CD14-positive monocyte (primary cell): ENCODE results near the gene PAXX. TPM values are rescaled to one million over a fixed set of nuclear protein-coding genes. Genes with fewer than 3 reads are reported as not detected.

Experiments
- DNase-seq, 3 donors: peaks; one replicate each; pipeline ENCODE4 v3.0.0-alpha.2; 2011 to 2022
- H2AFZ ChIP-seq: 2 replicates; pipeline ENCODE4 v1.6.0; 2012; ENCODE audit warnings: mild to moderate bottlenecking, low read depth, low read length, inconsistent platforms; ENCODE audit not compliant: insufficient read depth, poor library complexity, severe bottlenecking
- H3K27ac ChIP-seq, 2 donors: 1 replicate in 1 of 2; 2 replicates in 1 of 2; pipeline ENCODE4 v1.5.1; 2012 to 2013; ENCODE audit warnings: low read length in 2 of 2, control low read depth in 1 of 2, inconsistent platforms in 1 of 2, low read depth in 1 of 2, mild to moderate bottlenecking in 1 of 2
- H3K27me3 ChIP-seq, 2 donors: one replicate each; pipeline versions ENCODE4 v1.6.0 to v1.6.1; 2011 to 2013; ENCODE audit warnings: low read length in 2 of 2; ENCODE audit not compliant: control insufficient read depth in 2 of 2, insufficient read depth in 2 of 2
- H3K36me3 ChIP-seq, 2 donors: replicated peaks in 1 of 2; 1 replicate in 1 of 2; 2 replicates in 1 of 2; pipeline versions ENCODE4 v1.5.1 to v1.6.1; 2012 to 2013; ENCODE audit warnings: low read length in 2 of 2, control low read depth in 1 of 2, inconsistent platforms in 1 of 2, mild to moderate bottlenecking in 1 of 2; ENCODE audit not compliant: insufficient read depth in 2 of 2, control insufficient read depth in 1 of 2
- H3K4me1 ChIP-seq, 2 donors: 1 replicate in 1 of 2; 2 replicates in 1 of 2; pipeline versions ENCODE4 v1.5.1 to v1.6.1; 2012 to 2013; ENCODE audit warnings: low read length in 2 of 2, control low read depth in 1 of 2, inconsistent platforms in 1 of 2, mild to moderate bottlenecking in 1 of 2, moderate library complexity in 1 of 2; ENCODE audit not compliant: insufficient read depth in 2 of 2, control insufficient read depth in 1 of 2
- H3K4me2 ChIP-seq: replicated peaks from 2 replicates; pipeline ENCODE3; 2012; ENCODE audit warnings: low read length, moderate library complexity, mild to moderate bottlenecking; ENCODE audit not compliant: poor library complexity, severe bottlenecking; ENCODE audit errors: extremely low read depth
- H3K4me3 ChIP-seq, 3 experiments: fragments of 200-600 bp in 1 of 3; sonication (generic) in 1 of 3; replicated peaks in 1 of 3; 1 replicate in 2 of 3; 2 replicates in 1 of 3; pipeline ENCODE4 v1.5.1; 2011 to 2013; ENCODE audit warnings: low read length in 3 of 3, mild to moderate bottlenecking in 3 of 3, control low read depth in 2 of 3, low read depth in 2 of 3, inconsistent platforms in 1 of 3, moderate library complexity in 1 of 3
- H3K79me2 ChIP-seq: 2 replicates; pipeline ENCODE4 v1.6.0; 2012; ENCODE audit warnings: mild to moderate bottlenecking, control low read depth, inconsistent platforms, low read length, moderate library complexity; ENCODE audit not compliant: insufficient read depth
- H3K9ac ChIP-seq: 2 replicates; pipeline ENCODE4 v1.6.0; 2017; ENCODE audit warnings: low read length, mild to moderate bottlenecking; ENCODE audit not compliant: insufficient read depth, poor library complexity, severe bottlenecking
- H3K9me3 ChIP-seq, 2 donors: replicated peaks in 1 of 2; 1 replicate in 1 of 2; 2 replicates in 1 of 2; pipeline versions ENCODE4 v1.5.1 to v1.6.1; 2012 to 2013; ENCODE audit warnings: low read length in 2 of 2, control low read depth in 1 of 2; ENCODE audit not compliant: control insufficient read depth in 1 of 2, insufficient read depth in 1 of 2
- H4K20me1 ChIP-seq: 2 replicates; pipeline ENCODE4 v1.6.0; 2012; ENCODE audit warnings: mild to moderate bottlenecking, low read length, control low read depth, moderate library complexity; ENCODE audit not compliant: insufficient read depth
- H3K27ac Mint-ChIP-seq, 7 donors: one replicate each; pipeline ENCODE4 v1.8.0; 2020; ENCODE audit warnings: mild to moderate bottlenecking in 7 of 7, mixed read lengths in 7 of 7, moderate library complexity in 6 of 7, inconsistent platforms in 2 of 7
- H3K27me3 Mint-ChIP-seq, 3 donors: one replicate each; pipeline ENCODE4 v1.8.0; 2021 to 2022; ENCODE audit warnings: low read depth in 3 of 3, mild to moderate bottlenecking in 3 of 3, mixed read lengths in 3 of 3, moderate library complexity in 3 of 3, inconsistent platforms in 1 of 3
- H3K36me3 Mint-ChIP-seq, 2 donors: one replicate each; pipeline ENCODE4 v1.8.0; 2020; ENCODE audit warnings: mixed read lengths in 2 of 2, inconsistent platforms in 1 of 2, mild to moderate bottlenecking in 1 of 2
- H3K4me1 Mint-ChIP-seq: one replicate; pipeline ENCODE4 v1.8.0; 2020; ENCODE audit warnings: mild to moderate bottlenecking, mixed read lengths
- H3K4me3 Mint-ChIP-seq, 2 donors: one replicate each; pipeline ENCODE4 v1.8.0; 2020; ENCODE audit warnings: mild to moderate bottlenecking in 2 of 2, mixed read lengths in 2 of 2, moderate library complexity in 1 of 2
- H3K9me3 Mint-ChIP-seq, 7 donors: one replicate each; pipeline ENCODE4 v1.8.0; 2020 to 2022; ENCODE audit warnings: mixed read lengths in 7 of 7, mild to moderate bottlenecking in 6 of 7, moderate library complexity in 6 of 7, inconsistent platforms in 2 of 7
- CTCF ChIP-seq: fragments of 200-600 bp; IDR thresholded peaks from one replicate; pipeline ENCODE4 v1.8.0; 2022; ENCODE audit warnings: antibody characterized with exemption, mild to moderate bottlenecking
- WGBS: methylation state at CpG from one replicate; pipeline ENCODE4 v1.1.5; 2013; ENCODE audit warnings: missing lambda C conversion rate; ENCODE audit not compliant: insufficient coverage; 5-methylcytosine and 5-hydroxymethylcytosine counted together
- intact Hi-C, 2 donors: fragments of 100-400 bp; cut with micrococcal nuclease; formaldehyde crosslinking; loops; one replicate each; pipeline versions ENCODE4 v1.15.0 to v1.15.1; 2023
- polyA plus RNA-seq, 3 donors: library from polyadenylated mRNA; depleted of rRNA in 1 of 3; unstranded in 2 of 3; stranded (reverse) in 1 of 3; fragments of 300-500 nt in 2 of 3; fragments of >200 nt in 1 of 3; fragmentation: Illumina TruSeq in 2 of 3; gene quantifications; 1 replicate in 2 of 3; 2 replicates in 1 of 3; pipeline ENCODE4 v1.2.3, GENCODE V29; 2012 to 2021

PAXX gene
- polyA plus RNA-seq, 3 donors: 35.3 to 92.9 (median 40.7) TPM

DNA sequence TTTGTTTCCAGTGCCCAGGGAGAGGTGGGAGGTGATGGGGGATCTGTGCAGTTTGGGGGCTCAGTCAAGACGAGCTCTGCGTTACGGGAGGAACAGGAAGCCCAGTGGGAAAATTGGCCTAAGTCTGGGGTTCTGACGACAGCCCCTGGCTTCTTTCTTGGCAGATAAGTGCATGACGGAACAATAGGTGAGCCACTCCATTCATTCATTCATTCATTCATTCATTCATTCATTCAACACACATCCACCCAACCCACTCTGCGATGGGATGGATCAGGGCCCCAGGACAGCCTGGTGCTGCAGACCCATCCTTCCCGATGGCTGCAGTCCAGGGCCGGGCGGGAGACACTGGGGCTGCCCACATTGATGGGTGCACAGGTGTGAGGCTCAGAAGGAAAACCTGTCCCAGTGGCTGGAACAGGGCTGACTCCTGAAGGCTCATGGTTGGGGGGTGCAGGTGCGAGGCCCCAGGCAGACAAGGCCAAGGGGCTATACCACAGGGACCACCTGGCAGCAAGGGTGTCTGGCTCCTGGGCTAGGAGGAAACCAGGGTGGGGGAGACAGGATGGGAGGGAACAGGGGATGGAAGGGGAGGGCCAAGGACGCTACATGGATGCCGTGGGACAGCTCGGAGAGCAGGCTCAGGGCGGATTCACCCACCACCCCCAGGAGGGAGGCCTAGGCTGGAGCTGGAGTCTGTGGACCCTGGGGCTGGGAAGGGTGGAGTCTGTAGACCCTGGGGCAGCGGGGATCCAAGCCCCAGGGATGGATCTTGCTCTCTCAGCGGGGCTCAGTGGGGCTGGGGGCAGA, 11.3 kb upstream of the PAXX start:
- Histone ChIP-seq H2AFZ (no peak overlapping the region), H3K27me3 (peaks cover 15 to 45% of the 10 kb centered on the region in 2 donors), H3K4me3 (no peak overlapping the region), H3K79me2 (no peaks in the 10 kb centered on the region), H3K4me1 (peaks cover 8 to 16% of the 10 kb centered on the region in 2 donors), H3K9me3 (no peaks in the 10 kb centered on the region), H3K4me2 (no peak overlapping the region), H3K27ac (no peak overlapping the region), H4K20me1 (no peaks in the 10 kb centered on the region), H3K36me3 (no peaks in the 10 kb centered on the region), H3K9ac (no peak overlapping the region)
- Mint-ChIP-seq H3K27me3 (peaks cover 37 to 68% (median 41%) of the 10 kb centered on the region in 3 donors), H3K27ac (peak overlapping the region in 1 of 7 donors; percentile 57), H3K36me3 (peaks cover 0 to 3% of the 10 kb centered on the region in 2 donors), H3K4me3 (no peak overlapping the region), H3K9me3 (peaks cover 0 to 4% (median 0%) of the 10 kb centered on the region in 7 donors), H3K4me1 (peaks cover 6% of the 10 kb centered on the region)
- WGBS: 98% methylated on average over 10 of the region's 16 CpGs
- intact Hi-C loops: no loop called here
- DNase-seq: no peak
- TF ChIP-seq CTCF: no peak

GRCh38 chr9:136981588-136982231, 10.5 kb upstream of the PAXX start:
- no peak for DNase-seq
- H3K9ac ChIP-seq: no peak overlapping the region

More at GRCh38 chr9:136981588-136982231, 10.5 kb upstream of the PAXX start:
- Mint-ChIP-seq H3K27ac (no peak overlapping the region), H3K27me3 (peaks cover 39 to 68% (median 46%) of the 10 kb centered on the region in 3 donors), H3K36me3 (peaks cover 0 to 3% of the 10 kb centered on the region in 2 donors), H3K4me3 (peak overlapping the region in 1 of 2 donors; percentile 6), H3K9me3 (peaks cover 0 to 7% (median 0%) of the 10 kb centered on the region in 7 donors), H3K4me1 (no peaks in the 10 kb centered on the region)
- no peaks in the 10 kb centered on the region for H3K9me3 ChIP-seq
- 92% methylated on average over 8 of the region's 17 CpGs for WGBS
- peaks cover 19 to 46% of the 10 kb centered on the region in 2 donors for H3K27me3 ChIP-seq
- no peak overlapping the region for H3K4me3 ChIP-seq
- no peaks in the 10 kb centered on the region for H3K79me2 ChIP-seq
- no peak overlapping the region for H3K4me2 ChIP-seq
- TF ChIP-seq CTCF: no peak
- intact Hi-C loops: no loop called here
- H3K27ac ChIP-seq: no peak overlapping the region
- H2AFZ ChIP-seq: no peak overlapping the region
- H3K36me3 ChIP-seq: no peaks in the 10 kb centered on the region
- H4K20me1 ChIP-seq: no peaks in the 10 kb centered on the region
- H3K4me1 ChIP-seq: peaks cover 5 to 10% of the 10 kb centered on the region in 2 donors
